ENCODE results near the gene ZBTB43.
"Not testable (repeated sequence)": the region's sequence is repeated elsewhere in the genome, so short reads cannot be mapped to it uniquely, and the experiment has no call there.

ZBTB43 gene

DNA sequence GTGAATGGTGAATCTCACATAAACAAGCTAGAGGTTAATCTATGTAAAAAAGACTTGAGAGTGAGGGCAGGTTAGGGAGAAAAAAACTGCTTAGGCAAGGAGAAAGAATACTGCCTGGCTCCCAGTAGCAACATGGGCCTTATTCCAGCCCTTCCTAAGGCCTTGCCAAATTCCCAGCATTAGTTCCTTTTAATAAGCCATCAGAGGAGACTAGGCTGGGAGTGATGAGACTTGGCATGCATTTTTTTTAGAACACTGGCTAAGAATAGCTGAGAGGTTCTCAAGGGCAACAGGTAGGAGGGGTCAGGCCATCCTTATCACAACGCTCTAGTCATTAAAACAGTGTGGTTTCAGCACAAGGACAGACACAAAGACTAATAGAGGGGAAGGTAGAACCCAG, 20.9 kb upstream of the ZBTB43 start:
- H3K36me3 Mint-ChIP-seq = no peaks in the 10 kb centered on the region
- H3K27me3 Mint-ChIP-seq = peaks cover 83% of the 10 kb centered on the region
- no peaks in the 10 kb centered on the region for H3K4me1 Mint-ChIP-seq
- H3K27ac Mint-ChIP-seq = no peak overlapping the region
- H3K4me3 Mint-ChIP-seq = no peak overlapping the region
- no peaks in the 10 kb centered on the region for H3K9me3 Mint-ChIP-seq
- ATAC-seq = no peak

- Mint-ChIP-seq H3K4me1 (no peaks in the 10 kb centered on the region), H3K4me3 (no peak overlapping the region), H3K27ac (no peak overlapping the region), H3K9me3 (no peaks in the 10 kb centered on the region), H3K36me3 (no peaks in the 10 kb centered on the region), H3K27me3 (peaks cover 85% of the 10 kb centered on the region)
- no peak for ATAC-seq
Measured at GRCh38 chr9:126784401-126784800, 20.4 kb upstream of the ZBTB43 start.

GRCh38 chr9:126784841-126785240, 20.0 kb upstream of the ZBTB43 start:
- H3K27ac Mint-ChIP-seq, ATAC-seq, H3K4me3 Mint-ChIP-seq, H3K36me3 Mint-ChIP-seq, H3K4me1 Mint-ChIP-seq, H3K9me3 Mint-ChIP-seq: not testable (repeated sequence)
- H3K27me3 Mint-ChIP-seq = peaks cover 85% of the 10 kb centered on the region

- no peak for ATAC-seq
- Mint-ChIP-seq H3K4me3 (no peak overlapping the region), H3K36me3 (no peaks in the 10 kb centered on the region), H3K27me3 (peaks cover 84% of the 10 kb centered on the region), H3K9me3 (no peaks in the 10 kb centered on the region), H3K27ac (no peak overlapping the region), H3K4me1 (no peaks in the 10 kb centered on the region)
Measured at GRCh38 chr9:126788046-126788445, 16.8 kb upstream of the ZBTB43 start.

- peaks cover 88% of the 10 kb centered on the region for H3K27me3 Mint-ChIP-seq
- no peaks in the 10 kb centered on the region for H3K36me3 Mint-ChIP-seq
- no peaks in the 10 kb centered on the region for H3K9me3 Mint-ChIP-seq
- ATAC-seq = no peak
- no peaks in the 10 kb centered on the region for H3K4me1 Mint-ChIP-seq
- no peak overlapping the region for H3K27ac Mint-ChIP-seq
- no peak overlapping the region for H3K4me3 Mint-ChIP-seq
Measured at GRCh38 chr9:126788634-126789349, 16.0 kb upstream of the ZBTB43 start.

DNA sequence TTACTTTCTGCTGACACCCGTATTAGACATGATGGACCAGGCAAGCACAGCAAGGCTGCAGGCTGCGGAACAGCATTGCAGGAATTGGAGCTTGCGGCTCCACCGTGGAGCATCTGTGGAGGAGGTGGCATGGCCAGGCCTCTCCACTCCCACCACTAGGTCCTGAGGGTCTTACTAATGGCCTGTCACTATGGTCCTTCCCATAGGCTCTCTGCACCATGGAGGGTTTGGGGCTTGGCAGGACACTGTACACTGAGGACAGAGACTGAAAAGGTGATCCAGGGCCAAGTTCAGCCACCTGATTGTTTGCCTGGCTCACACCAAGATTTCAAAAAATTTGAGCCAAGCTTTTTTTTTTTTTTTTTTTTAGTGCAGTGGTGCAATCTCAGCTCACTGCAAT, 14.3 kb upstream of the ZBTB43 start:
- H3K36me3 Mint-ChIP-seq = no peaks in the 10 kb centered on the region
- H3K27me3 Mint-ChIP-seq = peaks cover 70% of the 10 kb centered on the region
- ATAC-seq = no peak
- H3K4me3 Mint-ChIP-seq = no peak overlapping the region
- H3K27ac Mint-ChIP-seq = no peak overlapping the region
- H3K4me1 Mint-ChIP-seq = no peaks in the 10 kb centered on the region
- H3K9me3 Mint-ChIP-seq = no peaks in the 10 kb centered on the region

DNA sequence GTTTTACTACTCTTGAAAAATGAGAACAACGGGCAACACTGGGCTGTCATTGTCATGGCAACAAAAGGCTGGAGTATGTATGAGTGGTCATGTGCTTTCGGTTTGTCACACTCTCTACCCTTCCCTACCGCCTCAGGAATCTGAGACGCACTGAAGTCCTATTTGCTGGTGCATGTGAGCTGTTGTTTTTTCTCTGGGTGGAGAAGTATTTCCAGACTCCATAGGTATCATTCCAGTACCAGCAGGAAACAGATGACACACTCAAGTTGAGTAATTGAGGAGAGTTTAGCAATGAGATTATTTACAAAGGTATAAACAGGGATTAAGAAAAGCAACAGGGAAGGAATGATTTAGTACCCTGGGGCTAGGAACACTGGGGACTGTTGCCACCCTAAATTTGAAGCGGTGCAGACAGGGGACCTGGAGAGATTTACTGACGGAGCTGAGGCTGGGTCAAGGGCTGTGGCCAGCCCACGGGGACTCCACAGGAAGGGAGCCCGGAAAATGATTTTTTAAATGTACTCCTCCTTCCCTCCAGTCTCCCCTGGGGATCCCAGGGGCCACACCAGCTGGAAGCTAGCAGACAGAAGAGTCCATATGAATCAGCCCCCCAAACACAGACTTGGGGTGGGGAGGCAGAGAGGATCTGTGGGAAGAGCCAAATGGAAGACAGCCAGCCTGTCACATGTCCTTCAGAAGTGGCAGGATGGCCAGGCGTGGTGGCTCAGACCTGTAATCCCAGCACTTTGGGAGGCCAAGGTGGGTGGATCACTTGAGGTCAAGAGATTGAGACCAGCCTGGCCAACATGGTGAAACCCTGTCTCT, 13.2 kb upstream of the ZBTB43 start:
- ATAC-seq = no peak
- Mint-ChIP-seq H3K36me3 (no peaks in the 10 kb centered on the region), H3K27ac (no peak overlapping the region), H3K4me1 (no peaks in the 10 kb centered on the region), H3K4me3 (no peak overlapping the region), H3K27me3 (peaks cover 60% of the 10 kb centered on the region), H3K9me3 (no peaks in the 10 kb centered on the region)

- H3K27me3 Mint-ChIP-seq = peaks cover 42% of the 10 kb centered on the region
- no peaks in the 10 kb centered on the region for H3K4me1 Mint-ChIP-seq
- H3K36me3 Mint-ChIP-seq = no peaks in the 10 kb centered on the region
- no peak for ATAC-seq
- no peak overlapping the region for H3K27ac Mint-ChIP-seq
- no peak overlapping the region for H3K4me3 Mint-ChIP-seq
- no peaks in the 10 kb centered on the region for H3K9me3 Mint-ChIP-seq
Measured at GRCh38 chr9:126793686-126794417, 11.0 kb upstream of the ZBTB43 start.

DNA sequence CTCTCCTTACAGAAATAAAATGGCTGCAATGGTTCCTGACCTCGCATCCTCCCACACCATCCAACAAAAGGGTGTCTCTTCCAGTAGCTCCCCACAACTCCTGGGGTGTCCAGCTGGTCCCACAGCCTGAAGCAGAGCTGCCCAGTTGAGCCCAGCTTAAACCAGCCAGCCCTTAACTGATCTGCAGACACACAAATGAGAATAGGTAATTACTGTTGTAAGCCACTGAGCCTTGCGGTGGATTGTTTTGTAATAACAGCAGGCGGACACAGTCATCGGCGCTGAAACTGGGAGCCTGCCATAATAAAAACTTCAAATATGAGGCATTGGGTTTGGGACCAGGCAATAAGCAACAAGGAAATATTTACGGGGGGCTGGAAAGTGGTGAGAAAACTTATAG, 10.4 kb upstream of the ZBTB43 start:
- Mint-ChIP-seq H3K4me1 (no peaks in the 10 kb centered on the region), H3K9me3 (no peaks in the 10 kb centered on the region), H3K36me3 (no peaks in the 10 kb centered on the region), H3K27ac (no peak overlapping the region), H3K4me3 (no peak overlapping the region), H3K27me3 (peaks cover 36% of the 10 kb centered on the region)
- ATAC-seq = no peak

DNA sequence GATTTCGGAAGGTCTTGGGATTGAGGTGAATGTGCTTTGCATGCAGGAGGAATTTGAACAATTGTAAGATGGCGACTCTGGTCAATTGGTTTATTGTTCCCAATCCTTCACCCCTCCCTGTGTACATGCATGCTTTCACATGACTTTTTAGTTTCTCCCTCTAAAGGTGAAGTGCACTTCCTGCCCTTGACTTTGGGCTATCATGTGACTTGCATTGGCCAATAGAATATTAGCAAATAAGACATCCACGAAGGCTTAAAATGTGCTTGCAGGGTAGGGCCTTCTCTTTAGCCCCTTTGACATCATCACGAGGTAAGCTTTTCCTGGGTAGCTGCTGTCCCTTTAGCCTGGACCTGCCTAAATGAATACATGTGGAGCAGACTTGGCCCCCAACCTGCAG, 8.1 kb upstream of the ZBTB43 start:
- H3K4me3 Mint-ChIP-seq = no peak overlapping the region
- no peaks in the 10 kb centered on the region for H3K4me1 Mint-ChIP-seq
- H3K27me3 Mint-ChIP-seq = peaks cover 19% of the 10 kb centered on the region
- no peaks in the 10 kb centered on the region for H3K36me3 Mint-ChIP-seq
- no peak for ATAC-seq
- H3K9me3 Mint-ChIP-seq = no peaks in the 10 kb centered on the region
- no peak overlapping the region for H3K27ac Mint-ChIP-seq

DNA sequence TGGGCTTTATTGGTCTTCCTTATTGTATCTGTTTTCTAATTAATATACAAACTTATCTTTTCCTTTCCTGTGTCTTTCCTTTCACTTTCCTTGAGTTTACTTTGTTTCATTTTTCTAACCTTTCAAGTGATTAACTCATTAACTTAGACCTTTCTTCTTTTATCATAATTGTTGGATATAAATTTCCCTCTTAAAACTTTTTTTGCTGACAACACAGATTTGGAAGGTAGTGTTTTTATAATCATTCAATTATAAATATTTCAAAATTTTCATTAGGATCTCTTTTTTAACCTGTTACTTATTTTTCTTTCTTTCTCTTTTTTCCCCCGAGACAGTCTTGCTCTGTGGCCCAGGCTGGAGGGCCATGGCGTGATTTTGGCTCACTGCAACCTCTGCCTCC, 6.9 kb upstream of the ZBTB43 start:
- Mint-ChIP-seq H3K9me3 (no peaks in the 10 kb centered on the region), H3K4me3 (no peak overlapping the region), H3K27ac (no peak overlapping the region), H3K36me3 (no peaks in the 10 kb centered on the region), H3K27me3 (peaks cover 8% of the 10 kb centered on the region), H3K4me1 (no peaks in the 10 kb centered on the region)
- no peak for ATAC-seq

GRCh38 chr9:126799034-126799433, 5.8 kb upstream of the ZBTB43 start:
- Mint-ChIP-seq H3K4me3 (no peak overlapping the region), H3K36me3 (no peaks in the 10 kb centered on the region), H3K4me1 (no peaks in the 10 kb centered on the region), H3K27me3 (no peaks in the 10 kb centered on the region), H3K27ac (no peak overlapping the region), H3K9me3 (peaks cover 2% of the 10 kb centered on the region)
- no peak for ATAC-seq

- peaks cover 22% of the 10 kb centered on the region for H3K4me1 Mint-ChIP-seq
- H3K36me3 Mint-ChIP-seq = no peaks in the 10 kb centered on the region
- H3K9me3 Mint-ChIP-seq = peaks cover 4% of the 10 kb centered on the region
- H3K4me3 Mint-ChIP-seq = no peak overlapping the region
- no peaks in the 10 kb centered on the region for H3K27me3 Mint-ChIP-seq
- no peak overlapping the region for H3K27ac Mint-ChIP-seq
- ATAC-seq = no peak
Measured at GRCh38 chr9:126802318-126803059, 2.4 kb upstream of the ZBTB43 start.

DNA sequence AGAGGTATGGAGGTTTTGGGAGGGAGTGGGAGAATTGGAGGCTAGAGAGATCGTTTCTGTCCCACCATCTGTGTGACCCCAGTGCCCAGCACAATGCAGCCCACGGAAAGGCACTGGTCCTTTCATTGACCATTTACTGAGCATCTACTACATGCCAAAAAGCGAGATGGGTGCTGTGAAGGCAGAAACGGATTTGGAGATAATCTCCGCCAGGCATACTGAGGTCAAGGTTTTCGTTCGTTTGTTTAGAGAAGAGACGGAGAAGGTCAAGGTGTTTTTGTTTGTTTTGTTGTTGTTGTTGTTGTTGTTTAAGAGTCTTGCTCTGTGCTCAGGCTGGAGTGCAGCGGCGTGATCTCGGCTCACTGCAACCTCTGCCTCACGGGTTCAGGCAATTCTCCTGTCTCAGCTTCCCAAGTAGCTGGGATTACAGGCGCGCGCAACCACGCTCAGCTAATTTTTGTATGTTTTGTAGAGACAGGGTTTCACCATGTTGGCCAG, 593 bp upstream of the ZBTB43 start:
- H3K4me3 Mint-ChIP-seq = peak overlapping the region; percentile 83
- peaks cover 4% of the 10 kb centered on the region for H3K9me3 Mint-ChIP-seq
- peak overlapping the region; percentile 90 for H3K27ac Mint-ChIP-seq
- H3K27me3 Mint-ChIP-seq = no peaks in the 10 kb centered on the region
- no peak for ATAC-seq
- no peaks in the 10 kb centered on the region for H3K36me3 Mint-ChIP-seq
- H3K4me1 Mint-ChIP-seq = peaks cover 29% of the 10 kb centered on the region
